HG03097 (cell line): ENCODE data around the gene HOXA10.

Source experiments
- ATAC-seq: cut with Tn5 transposase; IDR thresholded peaks from one replicate; pipeline ENCODE4 v1.9.1; 2021; ENCODE audit not compliant: unreplicated experiment, low FRiP score

HOXA10 gene

GRCh38 chr7:27168265-27168947 lies 5.7 kb downstream of the HOXA10 start:
- ATAC-seq: no peak

GRCh38 chr7:27167916-27168264 lies 6.2 kb downstream of the HOXA10 start:
- no peak for ATAC-seq

GRCh38 chr7:27166531-27167505 lies 7.3 kb downstream of the HOXA10 start:
- ATAC-seq: no peak

- no peak for ATAC-seq
These were observed 8.1 kb downstream of the HOXA10 start for GRCh38 chr7:27165996-27166530.

- no peak for ATAC-seq
These were observed 8.8 kb downstream of the HOXA10 start, which contains the start of gene HOXA9 for GRCh38 chr7:27165089-27165995. TSS of gene HOXA9 (minus strand) at chr7:27165537. CDS start at chr7:27165457, 80 bp downstream.

- no peak for ATAC-seq
These were observed 9.6 kb downstream of the HOXA10 start for GRCh38 chr7:27164367-27165088.

- ATAC-seq: no peak
These were observed 10.1 kb downstream of the HOXA10 start for GRCh38 chr7:27164045-27164366.

GRCh38 chr7:27163288-27164044 lies 10.7 kb downstream of the HOXA10 start:
- no peak for ATAC-seq

- ATAC-seq: no peak
These were observed 11.4 kb downstream of the HOXA10 start for GRCh38 chr7:27162561-27163287.

- ATAC-seq: no peak
These were observed 12.2 kb downstream of the HOXA10 start for GRCh38 chr7:27161721-27162560.

GRCh38 chr7:27161214-27161720 lies 12.9 kb downstream of the HOXA10 start:
- ATAC-seq: no peak

- peak; percentile 51 for ATAC-seq
These were observed 13.4 kb downstream of the HOXA10 start for GRCh38 chr7:27160546-27161213.

- no peak for ATAC-seq
These were observed 14.0 kb downstream of the HOXA10 start for GRCh38 chr7:27160145-27160545.

GRCh38 chr7:27159266-27160144 lies 14.6 kb downstream of the HOXA10 start:
- no peak for ATAC-seq

- no peak for ATAC-seq
These were observed 15.5 kb downstream of the HOXA10 start for GRCh38 chr7:27158436-27159265.
